NCI-H524 treated with DMSO at 0.1 percent for 48 hours (cell line): ENCODE measurements around the gene EID3.
"Not testable (repeated sequence)": the region's sequence is repeated elsewhere in the genome, so short reads cannot be mapped to it uniquely, and the experiment has no call there.

Experiments used
- DNase-seq: peaks from one replicate; lab custom pipeline; 2025; lab: John Stamatoyannopoulos, UW

Gene EID3

DNA sequence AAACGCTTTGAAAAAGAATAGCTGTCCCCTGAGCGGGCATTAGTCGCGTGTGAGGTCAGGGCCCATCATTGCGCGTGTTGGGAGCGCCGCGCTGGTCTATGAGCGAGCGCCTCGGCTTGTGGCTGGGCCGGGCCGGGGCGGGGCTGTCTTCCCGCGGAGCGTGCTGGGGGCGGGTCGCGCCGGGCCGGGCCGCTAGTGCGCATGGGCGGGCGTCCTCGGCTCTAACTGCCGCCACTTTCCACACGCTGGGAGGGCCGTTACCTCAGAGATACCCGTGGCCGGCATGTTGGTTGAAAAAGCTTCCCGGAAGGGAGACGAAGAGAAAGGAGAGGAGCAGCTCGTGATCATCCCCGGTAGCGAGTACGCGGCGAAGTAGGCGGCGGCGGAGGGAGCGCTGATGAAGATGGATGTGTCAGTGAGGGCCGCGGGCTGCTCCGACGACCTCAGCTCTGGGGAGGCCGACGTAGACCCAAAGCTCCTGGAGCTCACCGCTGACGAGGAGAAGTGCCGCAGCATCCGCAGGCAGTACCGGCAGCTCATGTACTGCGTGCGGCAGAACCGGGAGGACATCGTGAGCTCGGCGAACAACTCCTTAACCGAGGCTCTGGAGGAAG lies at the start of gene EID3:
EID3 (plus strand) TSS at position 202 of the 614 bp plus-strand sequence; CDS start at position 398, 196 bp downstream.
- no peak for DNase-seq

DNA sequence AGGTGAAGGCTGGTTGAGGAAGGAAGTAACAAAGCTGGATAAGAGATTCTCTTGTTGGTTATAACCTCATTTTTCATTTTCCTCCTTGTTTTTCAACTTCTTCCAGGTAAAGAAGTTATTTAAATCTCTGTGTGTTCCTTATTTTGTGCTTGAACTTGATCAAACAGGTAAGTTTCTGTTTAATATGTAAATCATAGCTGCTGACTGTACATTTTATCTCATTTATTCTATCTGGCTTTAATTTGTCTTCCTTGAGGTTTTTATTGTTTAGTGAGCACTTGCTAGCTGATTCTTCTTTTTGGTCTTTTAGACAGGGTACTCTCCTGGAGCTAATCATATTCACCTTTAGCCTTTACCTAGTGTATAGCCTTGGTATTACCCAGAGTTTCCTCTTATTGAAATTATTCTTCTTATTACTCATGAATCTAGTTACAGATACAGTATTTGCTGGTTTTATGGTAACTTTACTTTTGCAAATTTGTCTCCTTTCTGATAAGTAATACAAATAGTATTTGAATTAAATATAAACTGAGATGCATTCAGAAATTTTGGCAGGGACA lies 45.5 kb upstream of the EID3 start:
- DNase-seq: no peak

DNA sequence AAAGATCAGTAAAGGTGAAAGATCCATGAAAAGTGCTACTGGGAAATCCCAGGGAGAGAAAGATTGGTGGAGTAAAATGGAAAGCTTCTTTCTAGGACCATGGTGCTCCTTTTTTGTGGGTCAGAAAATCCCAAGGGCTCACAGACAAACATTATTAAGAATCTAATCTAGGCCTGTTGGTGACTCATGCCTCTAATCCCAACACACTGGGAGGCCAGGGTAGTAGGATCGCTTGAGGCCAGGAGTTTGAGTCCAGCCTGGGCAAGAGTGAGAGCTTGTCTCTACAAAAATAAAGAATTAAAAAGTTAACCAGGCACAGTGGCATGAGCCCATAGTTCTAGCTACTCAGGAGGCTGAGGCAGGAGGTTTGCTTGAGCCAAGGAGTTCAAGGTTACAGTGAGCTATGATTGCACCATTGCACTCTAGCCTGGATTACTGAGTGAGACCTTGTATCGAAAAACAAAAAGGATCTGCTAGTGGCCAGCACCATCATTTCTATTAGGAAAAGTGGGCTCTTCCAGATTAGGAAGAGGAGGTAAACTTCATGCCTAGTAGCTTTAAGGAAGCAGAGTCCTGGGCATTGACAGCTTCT lies 45.0 kb upstream of the EID3 start:
- DNase-seq: no peak

DNA sequence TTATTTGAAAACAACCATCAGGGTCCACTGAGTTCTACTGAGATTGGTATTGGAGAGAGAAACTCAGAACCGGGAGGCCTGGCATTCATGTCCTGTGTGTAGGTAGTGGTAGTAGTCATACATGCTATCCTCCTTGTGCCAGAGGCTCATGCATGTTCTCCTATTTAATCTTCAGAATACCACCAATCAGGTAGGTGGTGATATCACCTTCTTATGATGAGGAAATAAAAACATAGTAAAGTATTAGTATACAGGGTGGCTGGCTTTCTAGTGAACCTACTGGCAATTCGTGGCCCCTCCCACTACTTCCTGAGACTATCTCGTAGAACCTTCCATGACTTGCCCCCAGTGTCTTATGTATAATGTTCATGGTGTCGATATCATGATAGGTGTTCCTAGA lies 40.5 kb upstream of the EID3 start:
- no peak for DNase-seq

DNA sequence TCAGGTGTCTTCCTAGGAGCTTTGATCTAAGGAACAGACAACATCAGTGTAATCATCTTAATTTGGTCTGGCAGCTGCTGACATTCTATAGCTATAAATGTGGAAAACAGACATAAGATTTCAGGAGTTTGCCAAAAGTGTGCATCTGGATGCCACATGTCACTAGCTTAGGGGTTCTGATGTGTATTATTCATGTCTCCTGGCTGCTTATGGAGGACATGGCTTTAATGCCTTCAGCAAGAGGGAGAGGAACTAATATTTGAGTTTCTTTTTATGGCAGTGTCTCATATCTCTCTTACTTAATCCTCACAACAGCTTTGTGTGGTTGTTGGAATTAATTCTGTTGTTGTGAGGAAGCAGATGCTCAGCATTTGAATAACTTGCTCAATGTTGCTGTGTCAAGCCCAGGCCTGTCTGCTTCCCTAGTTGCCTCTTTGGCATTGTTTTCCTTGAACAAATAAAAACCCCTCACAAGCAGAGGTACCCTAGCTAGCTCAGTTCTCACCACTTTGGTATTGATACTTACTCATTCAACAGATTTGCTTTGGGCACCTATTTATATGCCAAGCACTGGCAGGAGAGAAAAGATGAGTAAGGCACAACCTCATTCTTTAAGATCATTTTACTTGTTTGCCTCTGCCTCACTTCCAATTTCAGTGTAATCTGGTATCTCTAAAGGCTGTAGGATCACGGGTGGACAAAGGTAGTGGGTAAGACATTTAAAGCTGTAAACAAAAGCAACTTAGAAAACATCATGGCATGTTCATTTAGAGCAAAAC lies 39.8 kb upstream of the EID3 start:
- peak; percentile 53 for DNase-seq

DNA sequence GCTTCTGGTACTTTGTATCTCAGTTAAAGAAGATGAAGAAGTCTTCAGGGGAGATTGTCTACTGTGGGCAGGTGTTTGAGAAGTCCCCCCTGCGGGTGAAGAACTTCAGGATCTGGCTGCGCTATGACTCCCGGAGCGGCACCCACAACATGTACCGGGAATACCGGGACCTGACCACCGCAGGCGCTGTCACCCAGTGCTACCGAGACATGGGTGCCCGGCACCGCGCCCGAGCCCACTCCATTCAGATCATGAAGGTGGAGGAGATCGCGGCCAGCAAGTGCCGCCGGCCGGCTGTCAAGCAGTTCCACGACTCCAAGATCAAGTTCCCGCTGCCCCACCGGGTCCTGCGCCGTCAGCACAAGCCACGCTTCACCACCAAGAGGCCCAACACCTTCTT lies 38.1 kb upstream of the EID3 start:
- DNase-seq: not testable (repeated sequence)

DNA sequence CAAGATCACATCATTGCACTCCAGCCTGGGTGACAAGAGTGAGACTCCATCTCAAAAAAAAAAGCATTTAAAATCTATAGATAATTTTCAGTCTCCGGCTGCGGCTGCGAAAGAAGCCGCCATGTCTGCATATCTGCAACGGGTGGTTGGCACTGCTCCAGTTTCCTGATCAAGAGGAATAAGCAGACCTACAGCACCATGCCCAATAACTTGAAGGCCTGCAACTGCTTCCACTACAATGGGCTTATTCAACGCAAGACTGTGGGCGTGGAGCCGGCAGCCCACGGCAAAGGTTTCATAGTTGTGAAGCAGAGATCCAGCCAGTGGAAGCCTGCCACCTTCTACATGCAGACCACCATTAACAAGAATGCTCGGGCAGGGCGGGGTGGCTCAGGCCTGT lies 30.6 kb upstream of the EID3 start:
- no peak for DNase-seq

DNA sequence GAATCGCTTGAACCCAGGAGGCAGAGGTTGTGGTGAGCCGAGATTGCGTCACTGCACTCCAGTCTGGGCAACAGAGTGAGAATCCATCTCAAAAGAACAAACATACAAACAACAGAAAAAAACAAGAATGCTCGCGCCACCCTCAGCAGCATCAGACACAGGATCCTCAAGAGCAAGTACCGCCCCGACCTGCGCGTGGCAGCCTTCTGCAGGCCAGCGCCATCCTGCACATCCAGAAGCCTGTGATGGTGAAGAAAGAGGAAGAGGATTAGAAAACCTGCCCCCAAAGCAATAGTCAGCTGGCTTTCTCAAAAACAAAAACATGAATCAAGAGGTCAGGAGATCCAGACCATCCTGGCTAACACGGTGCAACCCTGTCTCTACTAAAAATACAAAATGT lies 30.0 kb upstream of the EID3 start:
- DNase-seq: no peak

DNA sequence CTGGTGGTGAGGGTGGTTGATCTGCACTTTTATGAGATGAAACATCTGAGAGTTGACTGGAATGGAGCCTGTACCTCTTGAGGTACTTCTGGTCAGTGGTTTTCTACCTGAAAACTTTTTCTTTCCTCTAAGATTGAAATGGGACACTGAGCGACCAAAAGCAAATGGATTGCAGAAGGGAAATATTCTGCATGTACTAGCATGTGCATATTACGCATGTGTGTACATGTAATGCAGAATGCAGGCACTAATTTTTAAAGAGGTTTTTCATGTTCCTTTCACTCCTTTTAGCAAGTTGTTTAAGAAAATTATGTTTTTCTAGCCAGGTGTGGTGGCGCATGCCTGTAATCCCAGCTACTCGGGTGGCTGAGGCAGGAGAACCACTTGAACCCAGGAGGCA lies 28.7 kb upstream of the EID3 start:
- no peak for DNase-seq

DNA sequence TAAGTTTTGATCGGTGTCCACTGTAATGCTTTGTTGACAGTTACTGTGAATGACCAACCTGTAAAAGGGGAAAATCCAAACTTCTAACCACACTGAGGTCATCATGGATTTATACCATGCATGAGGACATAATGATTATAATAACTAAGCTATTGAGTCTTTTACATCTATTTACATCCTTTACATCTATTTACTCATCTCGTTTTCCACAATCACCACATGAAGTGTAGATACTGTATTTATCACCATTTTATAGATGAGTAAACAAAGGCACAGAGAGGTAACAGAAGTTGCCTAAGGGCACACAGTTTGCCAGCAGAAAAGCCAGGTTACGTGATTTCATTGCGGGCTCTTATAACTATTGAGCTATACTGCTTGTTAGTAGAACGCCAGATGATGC lies 27.9 kb upstream of the EID3 start:
- peak; percentile 29 for DNase-seq

DNA sequence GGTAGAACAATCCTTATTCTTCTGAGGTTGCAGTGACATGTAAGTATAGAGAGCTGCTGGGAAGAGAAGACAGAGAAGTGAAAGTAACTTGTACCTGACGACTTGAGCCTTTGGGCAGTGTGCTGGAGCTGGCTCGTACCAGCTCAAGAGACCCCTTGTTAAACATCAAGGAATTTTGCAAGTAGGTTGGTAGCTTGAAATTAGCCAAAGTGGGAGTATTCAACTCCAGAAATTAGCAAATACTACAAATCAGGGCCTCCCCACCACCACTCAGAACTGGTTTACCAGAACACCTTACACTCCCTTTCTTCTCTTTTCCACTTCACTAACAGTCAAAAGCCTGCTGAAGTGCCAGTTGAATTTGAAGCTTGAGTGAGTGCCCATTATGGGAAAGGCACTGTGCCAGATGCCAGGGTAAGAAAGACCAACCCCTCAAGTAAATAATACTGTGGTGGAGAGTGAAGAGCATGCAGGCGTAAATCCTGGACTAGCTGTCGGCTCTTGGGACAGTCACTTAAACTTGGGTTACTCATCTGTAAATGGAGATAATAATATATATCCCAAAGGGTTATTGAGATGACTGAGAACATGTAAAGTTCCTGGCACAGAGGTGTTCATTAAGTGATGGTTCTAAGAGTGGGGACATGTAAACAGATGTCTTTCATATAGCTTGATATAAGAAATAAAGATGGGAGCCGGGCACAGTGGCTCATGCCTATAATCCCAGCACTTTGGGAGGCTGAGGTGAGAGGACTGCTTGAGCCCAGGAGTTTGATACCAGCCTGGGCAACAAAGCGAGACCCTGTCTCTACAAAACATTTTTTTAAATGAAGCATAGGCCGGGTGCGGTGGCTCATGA lies 27.0 kb upstream of the EID3 start:
- DNase-seq: peak; percentile 89

DNA sequence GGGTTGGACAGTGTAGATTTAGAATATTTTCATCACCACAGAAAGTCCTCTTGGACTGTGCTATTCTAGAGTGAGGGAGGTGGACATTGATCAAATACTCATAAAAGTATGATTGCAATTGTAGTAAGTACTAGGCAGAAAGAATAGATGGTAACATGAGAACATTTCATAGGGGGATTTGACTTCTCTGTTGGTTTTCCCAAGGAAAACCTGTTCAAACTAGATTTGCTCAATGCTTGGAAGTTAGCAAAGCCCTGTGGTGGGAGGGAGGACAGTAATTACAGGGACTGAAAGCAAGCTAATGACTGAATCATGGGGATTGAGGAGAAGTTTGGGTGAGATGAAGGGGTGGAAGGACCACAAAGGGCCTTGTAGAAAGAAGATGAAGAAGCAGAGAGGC lies 24.4 kb upstream of the EID3 start:
- no peak for DNase-seq

DNA sequence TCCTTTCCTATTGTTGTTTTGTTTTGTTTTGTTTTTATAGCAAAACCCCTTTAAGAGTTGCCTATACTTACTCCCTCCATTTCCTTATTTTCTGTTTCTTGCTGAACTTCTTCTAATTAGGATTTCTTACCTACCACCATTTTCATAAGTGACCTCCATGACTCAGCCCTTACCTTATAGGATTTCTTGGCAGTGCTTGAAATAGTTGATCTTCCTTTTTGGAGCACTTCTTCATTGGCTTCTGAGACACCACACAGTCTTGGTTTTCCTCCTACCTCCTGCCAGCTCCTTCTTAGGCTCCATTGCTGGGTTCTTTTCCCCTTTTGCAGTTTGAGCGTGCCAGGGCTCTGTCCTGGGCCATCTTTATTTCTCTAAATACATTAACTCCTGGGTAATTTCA lies 23.4 kb upstream of the EID3 start:
- DNase-seq: no peak

DNA sequence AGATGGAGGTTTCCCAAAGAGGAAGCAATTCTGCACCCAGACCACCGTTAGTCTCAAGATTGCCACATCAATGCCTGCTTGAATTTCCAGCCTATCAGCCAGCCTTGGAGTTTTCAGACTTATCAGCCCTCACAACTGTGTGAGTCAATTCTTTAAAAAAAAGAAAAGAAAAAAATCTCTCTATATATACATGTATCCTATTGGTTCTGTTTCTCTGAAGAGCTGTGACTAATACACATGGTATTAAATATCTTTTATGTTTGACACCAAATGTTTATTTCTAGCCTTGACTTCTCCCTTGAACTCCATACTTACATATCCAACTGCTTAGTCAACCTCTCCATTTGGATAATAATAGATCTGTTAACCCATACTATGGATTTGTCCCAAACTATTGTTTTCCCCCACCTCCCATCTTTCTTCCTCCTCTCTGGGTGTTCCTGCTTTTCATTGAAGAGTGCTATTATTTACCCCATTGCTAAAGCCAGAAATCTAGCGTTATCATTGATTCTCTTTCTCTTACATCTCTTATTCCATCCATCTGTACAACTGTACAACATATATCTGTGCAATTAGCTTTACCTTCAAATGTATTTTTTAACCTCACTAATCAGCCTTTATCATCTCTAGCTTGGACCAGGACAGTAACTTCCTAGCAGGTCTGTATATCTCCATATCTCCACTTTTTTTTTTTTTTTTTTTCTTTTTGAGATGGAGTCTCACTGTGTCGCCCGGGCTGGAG lies 22.7 kb upstream of the EID3 start:
- no peak for DNase-seq

DNA sequence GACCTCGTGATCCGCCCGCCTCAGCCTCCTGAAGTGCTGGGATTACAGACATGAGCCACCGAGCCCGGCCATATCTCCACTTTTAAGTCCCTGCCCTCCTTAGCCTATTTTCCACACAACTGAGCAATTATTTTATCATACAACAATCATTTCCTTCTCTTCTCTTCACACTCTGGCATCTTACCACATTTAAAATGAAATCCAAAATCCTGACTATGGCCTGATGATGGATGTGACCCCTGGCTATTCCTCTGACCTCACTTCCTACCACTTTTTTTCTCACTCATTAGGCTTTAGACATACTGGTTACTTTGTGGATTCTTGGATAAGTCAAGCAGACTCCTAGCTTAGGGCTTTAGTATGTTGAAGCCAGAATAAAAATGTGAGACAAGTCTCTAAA lies 21.9 kb upstream of the EID3 start:
- no peak for DNase-seq

DNA sequence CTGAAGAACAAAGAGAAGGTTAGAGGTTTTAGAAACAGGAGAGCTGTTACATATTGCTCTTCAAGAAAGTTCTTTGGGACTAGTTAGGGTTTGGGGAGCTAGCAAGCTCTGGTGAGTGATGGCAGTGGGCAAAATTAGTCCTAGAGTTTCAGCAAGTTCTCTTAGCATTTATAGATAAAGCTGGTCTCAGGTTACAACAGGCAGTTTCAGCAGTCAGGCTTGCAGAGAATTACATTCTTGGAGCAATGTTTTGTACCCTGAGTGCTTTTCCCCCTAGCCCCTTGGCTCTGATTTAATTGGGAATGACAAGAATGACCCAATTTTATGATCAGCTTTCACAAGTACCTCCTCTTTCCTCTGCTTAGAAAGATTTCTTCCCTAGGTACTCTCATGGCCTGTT lies 21.4 kb upstream of the EID3 start:
- no peak for DNase-seq

DNA sequence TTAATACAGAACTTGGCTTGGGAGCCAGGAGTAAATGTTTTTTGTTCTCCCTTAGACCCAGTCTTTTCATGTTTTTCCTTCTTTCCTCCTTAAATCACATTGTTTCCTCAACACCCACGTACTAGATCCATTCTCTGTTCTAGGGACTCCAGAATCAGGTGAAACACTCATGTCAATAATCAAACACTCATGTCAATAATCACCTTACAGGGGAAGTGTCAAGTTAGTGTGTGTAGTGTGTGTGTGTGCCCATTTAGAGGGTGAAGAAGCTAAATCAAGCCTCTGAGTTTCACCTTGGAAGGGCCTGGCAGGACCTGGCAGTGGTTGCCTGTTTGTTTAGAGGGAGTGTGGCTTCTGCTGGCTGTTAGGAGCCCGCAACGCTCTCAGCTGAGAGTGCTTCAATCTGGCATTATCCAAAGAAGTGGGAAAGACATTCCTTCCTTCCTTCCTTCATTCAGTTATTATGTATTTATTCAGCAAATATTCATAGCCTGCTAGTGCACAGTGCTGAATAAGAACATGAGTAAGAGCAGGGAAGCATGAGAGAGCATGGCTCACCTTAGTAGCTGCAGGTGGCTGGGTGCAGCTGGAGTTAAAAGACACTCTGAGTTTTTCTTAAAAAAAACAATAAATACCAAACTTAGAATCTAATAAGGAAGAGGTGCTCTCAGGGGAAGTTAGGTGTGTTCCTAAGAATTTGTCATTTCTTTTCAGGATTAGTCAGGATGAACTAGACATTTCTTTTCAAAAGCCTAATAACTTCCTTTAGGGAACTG lies 17.6 kb upstream of the EID3 start:
- no peak for DNase-seq

DNA sequence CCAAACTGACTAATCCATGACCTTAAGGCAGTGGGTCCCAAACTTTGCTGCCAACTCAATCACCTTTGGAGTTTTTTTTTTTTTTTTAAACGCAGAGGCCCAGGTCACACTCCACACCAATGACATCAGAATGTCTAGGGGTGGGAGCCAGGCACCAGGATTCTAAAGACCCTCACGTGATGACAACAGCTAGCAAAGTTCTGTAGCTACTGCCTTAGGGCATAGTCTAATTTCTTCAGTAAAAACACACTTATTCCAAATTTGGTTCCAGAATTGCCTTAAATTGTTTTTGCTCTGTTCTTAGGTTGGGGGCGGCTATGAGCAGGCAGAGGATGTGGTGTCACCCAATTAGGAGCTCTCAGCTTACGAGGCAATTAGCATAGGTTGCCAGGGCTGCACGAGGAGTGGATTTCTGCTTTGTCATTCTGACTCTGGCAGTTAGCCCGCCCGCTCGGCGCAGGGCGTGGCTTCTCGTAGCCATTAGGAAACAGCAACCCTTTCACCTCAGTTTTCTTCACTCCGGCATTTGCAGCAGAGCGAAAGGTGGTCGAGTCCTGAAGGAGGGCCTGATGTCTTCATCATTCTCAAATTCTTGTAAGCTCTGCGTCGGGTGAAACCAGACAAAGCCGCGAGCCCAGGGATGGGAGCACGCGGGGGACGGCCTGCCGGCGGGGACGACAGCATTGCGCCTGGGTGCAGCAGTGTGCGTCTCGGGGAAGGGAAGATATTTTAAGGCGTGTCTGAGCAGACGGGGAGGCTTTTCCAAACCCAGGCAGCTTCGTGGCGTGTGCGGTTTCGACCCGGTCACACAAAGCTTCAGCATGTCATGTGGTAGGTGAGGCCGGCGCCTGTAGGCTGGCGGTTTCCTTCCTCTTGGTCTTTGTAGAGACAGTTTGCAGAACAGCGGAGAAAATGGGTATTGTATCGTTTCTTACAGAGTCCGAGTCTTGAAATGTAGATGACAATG lies 16.7 kb upstream of the EID3 start:
- peak; percentile 80 for DNase-seq

DNA sequence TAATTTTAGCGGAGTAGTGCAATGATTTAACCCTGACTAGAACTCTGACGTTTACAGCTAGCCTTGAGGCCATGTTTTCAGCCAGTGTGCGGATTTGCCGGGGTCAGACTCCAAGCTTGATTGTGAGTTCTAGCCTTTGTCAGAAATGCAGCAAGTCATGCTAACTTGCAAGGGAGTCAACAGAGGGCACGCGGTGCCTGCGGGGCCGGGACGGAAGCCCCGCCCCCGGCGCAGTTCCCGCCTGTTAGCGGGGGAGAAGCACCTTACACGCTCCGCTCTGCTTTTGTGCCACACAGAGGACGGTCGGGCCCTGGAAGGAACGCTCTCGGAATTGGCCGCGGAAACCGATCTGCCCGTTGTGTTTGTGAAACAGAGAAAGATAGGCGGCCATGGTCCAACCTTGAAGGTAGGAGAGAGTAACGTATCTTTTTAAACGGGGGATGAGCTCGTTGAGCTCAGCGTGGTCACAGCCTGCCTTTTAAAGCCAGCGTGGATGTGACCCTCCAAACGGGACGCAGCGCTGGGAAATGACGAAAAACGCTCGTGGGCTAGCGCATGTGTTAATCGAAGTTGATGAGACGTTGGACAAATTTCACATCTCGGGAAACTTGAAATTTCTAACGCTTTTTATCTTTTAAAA lies 14.8 kb upstream of the EID3 start:
- peak; percentile 44 for DNase-seq
